ENCODE data around the gene TGDS.

- TF ChIP-seq CTCF (IDR thresholded peaks at IDR 0.05; ENCODE audit: low read length) (no peak), EZH2 (optimal IDR thresholded peaks at IDR 0.05; ENCODE audit: low read depth, low read length) (no peak)
Observed at GRCh38 chr13:94610475-94610874, 14.5 kb upstream of the TGDS start.

Data from MM.1S (cell line).